ENCODE data around the gene LEF1.

LEF1 gene

DNA sequence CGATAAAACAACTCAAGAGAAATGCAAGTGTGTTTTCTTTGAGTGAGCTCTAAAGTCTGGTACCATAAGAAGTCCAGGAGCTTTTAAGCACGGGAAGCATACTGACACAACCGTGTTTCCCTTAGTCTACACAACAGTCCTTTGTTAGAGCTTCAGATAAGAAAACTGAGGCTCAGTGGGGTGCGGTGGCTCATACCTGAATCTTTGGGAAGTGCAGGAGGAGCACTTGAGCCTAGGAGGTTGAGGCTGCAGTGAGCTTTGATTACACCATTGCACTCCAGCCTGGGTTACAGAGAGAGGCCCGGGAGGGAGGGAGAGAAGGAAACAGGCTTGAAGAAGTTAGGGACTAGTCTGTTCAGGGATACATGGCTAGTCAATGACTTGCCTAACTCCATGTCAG, 21.9 kb downstream of the LEF1 start:
- no peak for DNase-seq (ENCODE audit: low spot score)

DNA sequence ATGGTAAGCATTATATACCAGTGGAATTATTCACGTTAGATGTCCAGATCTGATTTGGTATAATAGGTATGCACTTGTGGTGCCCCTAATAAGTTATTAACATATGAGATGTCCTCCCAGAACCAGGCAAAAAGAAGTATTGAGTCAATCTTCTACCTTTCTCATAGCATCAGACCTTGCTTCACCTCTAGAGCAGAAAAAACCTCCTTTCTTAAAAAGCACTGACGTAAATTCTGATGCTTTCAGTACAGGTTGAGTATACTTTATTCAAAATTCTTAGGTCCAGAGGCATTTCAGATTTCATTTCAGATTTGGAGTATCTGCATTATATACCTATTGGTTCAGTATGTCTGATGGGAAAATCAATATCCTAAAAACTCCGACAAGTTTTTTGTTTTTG, 22.4 kb downstream of the LEF1 start:
- DNase-seq (ENCODE audit: low spot score): no peak

DNA sequence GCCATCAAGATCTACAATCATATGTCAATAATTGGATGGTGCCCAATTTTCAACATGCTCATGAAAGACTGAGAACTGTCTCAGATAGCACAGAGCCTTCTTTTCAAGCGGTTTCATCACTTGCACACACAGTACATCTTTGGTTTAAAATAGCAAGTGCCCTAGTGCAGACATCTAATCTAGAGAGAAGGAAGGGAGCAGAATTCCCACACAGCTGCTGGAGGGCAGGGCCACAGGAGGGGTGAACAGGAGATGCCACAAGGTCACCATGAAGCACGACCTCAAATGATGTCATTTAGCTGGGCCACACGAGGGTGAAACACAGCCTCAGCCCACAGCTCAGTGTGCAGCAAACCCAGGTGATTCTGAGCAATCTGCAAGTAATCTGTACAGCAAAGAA, 24.3 kb downstream of the LEF1 start:
- no peak for DNase-seq (ENCODE audit: low spot score)

DNA sequence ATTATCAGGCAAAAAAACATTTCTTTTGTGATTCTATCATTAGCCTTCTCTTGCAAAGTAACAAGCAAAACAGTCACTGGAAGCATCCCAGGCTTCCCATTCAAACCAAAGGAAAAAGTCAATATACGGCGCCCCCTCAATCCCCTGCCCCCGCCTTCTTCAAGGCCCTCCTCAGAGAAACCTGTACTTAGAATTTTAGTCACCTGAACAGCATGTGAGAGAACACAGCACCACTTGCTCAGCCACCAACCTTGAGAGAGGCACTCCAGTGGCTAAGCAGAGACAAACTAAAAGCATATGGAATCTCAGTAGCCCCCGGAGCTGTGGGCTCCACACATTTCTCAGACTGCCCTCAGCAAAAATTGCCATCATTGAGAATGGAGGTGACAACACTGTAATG, 25.2 kb downstream of the LEF1 start:
- DNase-seq (ENCODE audit: low spot score): no peak

DNA sequence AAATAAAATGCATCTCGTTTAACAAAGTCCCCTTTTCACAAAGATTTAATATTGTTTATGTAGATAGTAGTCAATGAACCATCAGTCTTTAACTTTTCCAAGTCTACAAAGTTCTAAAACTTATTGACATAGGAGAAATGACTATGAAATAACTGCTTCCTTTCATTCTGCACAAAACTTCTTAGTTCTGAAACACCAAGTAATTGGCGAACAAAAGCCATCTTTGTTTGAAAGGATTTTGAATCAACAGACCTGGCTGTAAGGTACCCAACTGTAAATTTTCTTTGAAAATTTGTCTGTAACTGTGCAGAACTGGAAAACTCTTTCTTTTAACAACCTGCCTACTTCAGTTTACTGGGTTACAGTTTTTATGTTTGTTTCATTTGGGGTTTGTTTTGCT, 25.9 kb downstream of the LEF1 start:
- DNase-seq (ENCODE audit: low spot score): no peak

DNA sequence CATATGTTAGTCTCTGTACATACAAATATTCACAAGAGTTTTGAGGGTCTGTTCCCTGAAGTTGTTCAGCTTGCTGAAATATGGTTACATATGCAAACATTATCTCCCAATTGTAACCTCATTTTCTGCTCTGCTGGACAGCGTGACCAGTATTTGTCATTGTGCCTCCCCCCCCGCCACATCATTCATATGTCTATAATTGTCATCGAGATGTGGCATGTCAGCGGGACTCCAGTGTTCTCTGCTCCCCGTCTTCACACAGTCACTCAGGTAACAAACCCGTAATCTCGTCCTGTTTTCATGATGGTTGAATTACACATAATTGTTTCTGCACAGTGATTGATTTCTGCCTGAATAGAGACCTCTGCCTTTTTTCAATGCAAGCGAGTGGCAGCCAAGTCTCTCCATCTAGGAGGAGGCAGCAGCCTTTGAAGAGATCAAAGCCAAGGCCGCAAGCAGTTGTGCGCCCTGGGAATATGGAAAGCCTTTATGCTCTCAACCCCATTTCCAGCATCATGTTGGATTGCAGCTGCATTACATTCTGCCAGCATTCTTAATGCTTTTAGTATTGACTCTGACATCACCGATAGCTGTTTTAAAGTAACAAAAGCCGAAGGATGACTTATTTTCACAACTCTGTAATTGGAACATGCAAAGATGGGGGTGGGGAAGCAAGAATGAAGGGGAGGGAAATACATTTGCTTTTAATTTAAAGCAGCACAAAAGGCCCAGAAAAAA, 27.4 kb downstream of the LEF1 start:
- peak; percentile 60 for DNase-seq (ENCODE audit: low spot score)

DNA sequence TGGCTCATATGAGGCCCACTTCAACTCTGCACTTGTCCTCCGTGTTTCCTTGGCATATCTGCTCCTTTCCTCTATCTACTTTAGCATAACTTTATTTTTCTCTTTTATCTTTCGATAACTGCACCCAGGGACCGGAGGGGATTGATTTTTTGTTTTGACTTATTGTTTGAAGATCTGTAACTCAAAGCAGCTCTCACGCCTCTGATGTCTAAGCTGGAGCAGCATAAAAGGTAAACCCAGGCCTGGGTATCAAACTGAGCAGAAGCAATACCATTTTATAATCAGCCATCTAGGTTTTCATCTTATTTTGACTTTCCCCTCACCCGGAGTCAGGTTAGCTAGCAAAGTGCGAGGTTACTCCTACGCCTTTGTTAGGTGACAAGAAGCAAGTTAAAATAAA, 28.4 kb downstream of the LEF1 start:
- no peak for DNase-seq (ENCODE audit: low spot score)

DNA sequence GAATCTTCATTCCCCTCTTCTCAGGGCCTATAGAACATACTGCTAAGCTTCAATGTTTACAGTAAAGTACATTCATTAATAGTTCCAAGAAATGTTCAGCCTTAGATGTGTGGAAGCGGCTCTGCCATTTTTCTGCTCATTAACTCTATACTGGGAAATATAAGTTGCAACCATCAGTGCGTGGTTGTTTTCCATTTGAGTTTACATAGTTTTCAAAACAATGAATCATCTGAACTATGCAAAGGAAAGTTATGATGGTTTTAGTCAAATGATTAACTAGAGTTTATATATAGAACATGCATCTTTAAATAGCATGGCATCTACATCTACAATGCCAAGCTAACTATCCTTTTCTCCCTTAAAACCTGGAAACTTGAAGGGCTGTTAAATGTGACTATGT, 29.6 kb downstream of the LEF1 start:
- DNase-seq (ENCODE audit: low spot score): no peak

DNA sequence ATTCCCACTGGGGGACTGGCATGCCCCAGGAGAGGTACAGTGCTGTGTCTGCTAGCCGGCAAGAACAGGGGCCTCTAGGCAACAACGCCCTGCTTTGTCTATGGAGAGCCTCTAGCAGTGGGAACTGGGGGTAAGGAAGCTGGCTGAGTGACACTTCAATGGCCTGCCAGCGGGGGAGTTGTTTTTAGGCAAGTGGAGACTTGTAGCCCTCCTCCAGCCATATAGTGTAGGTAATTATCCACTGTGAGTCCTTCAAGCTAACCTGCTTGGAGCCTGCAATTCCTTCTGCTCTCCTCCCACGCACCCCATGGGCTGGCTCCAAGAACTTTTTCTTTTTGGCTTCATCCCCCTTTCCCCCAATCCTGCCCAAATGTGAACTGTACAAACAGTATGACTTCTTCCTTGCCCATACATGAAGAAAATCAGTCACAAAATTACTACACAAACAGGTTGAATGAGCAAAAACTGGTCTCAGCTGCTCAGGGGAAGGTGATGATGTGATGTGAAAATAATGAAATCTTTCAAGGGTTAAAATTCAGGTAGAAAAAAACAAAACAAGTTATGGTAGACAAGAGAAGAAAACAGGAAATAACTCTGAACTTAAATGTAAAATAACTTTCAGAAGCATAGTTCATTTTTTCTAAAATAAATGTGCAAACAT, 33.1 kb downstream of the LEF1 start:
- peak; percentile 11 for DNase-seq (ENCODE audit: low spot score)

DNA sequence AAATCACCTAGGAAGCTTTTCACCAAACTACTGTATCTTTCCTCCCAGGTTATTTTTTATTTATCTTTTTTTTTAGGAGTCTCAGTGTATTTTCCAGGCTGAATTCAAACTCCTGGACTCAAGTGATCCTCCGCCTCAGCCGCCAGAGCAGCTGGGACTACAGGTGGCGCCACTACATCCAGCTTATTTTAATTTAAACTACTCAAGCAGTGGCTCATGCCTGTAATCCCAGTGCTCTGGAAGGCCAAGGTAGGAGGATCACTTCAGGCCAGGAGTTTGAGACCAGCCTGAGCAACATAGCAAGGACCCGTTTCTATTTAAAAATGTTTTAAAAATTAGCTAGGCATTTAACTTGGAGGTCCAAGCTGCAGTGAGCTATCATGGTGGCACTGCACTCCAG, 37.8 kb downstream of the LEF1 start:
- no peak for DNase-seq (ENCODE audit: low spot score)

DNA sequence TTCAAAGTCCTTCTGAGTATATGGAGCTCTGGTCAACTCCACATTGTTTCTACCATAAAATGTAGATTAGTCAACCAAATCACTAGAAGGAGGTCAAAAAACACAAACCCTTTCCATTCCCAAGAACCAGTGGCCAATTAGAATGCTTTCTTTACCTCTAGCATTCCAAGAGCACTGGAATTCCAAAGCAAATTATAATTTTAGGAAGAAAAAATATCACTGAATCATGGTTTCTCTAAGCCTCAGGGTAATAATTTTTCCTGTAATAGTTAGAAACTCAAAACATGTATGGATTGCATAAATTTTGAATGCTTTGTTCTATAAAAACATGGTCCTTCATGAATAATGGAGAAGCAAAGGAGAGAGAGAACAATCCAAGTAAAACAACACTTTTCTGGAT, 39.5 kb downstream of the LEF1 start:
- no peak for DNase-seq (ENCODE audit: low spot score)

DNA sequence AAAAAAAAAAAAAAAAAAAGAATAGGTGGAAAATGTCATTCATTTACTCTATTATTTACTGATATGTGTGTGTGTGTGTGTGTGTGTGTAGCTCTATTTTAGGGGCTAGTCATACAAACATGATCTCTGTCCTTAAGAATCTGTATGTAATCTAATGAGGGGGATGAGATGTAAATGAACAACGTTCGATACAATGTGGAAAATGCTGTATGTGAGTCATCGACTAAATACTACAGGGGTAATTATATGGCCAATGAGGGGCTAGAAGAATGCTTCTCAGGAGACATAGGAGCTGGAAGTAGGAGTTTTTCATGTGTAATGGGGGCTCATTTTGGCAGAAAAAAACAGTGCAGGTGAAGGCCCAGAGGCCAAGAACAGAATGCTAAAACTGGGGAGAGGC, 41.9 kb downstream of the LEF1 start:
- DNase-seq (ENCODE audit: low spot score): no peak

DNA sequence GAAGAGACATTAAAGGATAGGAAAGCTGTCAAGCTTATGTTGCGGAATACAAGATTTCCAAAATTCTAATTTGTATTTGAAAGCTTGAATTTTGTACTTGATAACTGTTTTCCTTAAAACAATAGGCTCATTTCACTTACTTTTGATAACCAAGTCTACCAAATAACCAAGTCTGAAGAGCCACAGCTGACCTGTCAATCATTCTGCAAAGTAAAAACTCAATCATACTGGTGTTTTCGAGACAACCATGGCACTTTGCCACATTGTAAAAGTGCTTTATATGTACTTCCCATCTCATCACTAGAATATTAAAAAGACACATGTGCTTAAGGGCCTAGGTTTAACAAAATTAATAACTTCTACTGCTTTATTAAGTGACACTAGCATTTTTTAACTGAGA, 47.9 kb downstream of the LEF1 start:
- DNase-seq (ENCODE audit: low spot score): no peak

DNA sequence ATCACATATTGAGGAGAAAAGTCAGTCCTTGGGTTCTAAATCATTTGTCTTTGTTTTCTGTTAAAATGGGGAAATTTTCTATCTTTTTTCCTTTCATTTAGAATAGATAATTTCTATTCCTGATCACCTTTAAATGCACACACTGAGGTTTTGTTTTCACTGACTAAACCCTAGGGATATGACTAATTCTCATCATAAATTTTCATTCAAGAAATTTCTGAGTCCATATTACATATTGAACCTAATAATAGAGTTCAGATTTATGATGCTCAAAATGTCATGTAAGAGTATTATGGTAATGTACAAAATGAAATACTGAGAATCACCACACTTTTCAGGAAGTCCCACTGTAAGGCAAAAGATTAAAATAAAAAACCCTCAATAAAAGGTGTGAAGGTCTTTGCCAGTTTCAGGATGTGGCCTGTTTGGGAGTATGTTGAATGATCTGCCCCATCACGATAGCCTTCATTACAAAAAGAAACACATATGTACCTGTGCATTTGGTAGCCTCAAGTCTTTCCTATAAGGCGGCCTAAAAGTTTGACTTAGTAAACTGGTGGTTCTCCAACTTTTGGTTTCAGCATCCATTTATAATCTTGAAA, 49.4 kb downstream of the LEF1 start:
- DNase-seq (ENCODE audit: low spot score): no peak

DNA sequence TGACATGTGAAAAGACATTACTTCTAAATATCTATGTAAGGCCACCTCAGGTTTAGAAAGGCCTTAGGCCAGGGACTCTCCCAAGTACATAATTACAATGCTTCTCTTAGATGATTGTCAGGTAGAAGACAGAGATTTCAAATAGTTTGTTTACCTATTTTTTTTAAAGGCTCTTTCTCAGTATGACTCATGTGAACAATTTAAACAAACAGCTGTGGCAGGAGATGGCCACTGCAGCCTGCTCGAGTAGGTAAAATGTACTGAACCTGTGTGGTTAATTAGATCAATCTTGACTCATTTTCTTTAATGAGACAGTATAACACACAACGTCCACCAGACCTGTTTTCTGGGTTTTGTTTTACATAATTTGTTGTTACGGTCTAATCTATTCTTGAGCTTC, 50.2 kb downstream of the LEF1 start:
- DNase-seq (ENCODE audit: low spot score): peak; percentile 77

DNA sequence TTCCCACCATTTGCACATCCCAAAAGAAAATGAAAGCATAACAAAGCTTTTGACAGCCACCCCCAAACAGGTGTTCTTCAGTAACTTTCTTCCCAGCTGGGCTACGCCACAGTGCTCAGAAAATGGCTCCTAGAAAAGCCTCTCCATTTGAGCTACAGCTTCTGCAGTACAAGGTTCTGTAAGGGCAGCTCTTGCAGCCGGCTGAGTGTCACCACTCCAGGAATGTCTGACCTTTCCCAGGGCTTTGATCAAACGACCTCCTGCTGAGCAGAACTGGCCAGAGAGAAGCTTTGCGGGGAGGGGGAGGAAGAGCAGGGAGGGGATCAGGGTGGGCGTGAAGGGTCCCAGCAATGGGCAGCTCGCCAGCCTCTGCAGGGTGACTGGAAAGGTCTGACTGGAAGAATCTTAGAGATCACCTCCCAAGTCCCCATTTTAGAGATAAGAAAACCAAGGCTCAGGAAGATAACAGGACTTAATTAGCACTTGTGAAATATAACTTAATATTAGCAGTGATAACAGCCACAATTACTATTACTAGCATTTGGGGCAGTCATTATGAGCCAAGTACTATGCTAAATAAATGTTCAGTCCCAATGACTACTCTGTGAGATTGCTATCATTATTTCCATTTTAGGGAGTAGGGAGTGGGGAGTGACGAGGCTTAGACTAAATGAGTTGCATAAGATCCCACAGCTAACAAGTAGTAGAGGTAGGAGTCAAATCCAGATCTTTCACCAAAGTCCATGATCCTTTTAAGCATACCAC, 51.1 kb downstream of the LEF1 start:
- peak; percentile 2 for DNase-seq (ENCODE audit: low spot score)

DNA sequence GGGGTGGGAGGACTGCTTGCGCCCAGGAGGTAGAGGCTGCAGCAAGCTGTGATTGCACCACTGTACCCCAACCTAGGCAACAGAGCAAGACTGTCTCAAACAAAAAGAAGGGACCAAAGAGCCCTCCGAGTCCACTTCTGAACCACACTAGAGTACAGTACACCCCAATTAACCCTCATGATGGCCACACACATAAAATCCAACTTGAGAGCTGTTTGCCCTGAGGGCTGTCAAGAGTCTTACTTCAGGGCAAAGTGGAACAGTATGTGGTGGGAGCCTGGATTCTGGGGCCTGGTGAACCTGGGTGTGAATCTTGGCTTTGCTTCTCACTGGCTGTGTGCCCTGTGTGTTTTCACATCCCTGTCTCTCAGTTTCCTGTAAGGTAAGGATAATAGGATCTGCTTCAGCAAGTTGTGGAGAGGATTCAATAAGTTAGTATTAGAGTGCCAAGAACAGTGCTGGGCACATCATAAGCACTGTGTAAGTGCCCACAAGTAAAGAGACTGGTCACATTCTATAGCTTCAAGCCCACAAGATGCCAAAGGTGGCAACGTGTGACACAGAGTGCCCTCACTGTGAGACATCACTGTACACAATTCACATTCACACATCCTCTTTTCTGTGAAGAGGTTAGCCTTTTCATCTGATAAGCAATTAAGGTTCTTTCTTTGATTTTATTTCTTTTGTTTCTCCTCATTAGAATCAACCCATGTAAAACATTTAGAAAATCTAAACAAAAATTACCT, 52.1 kb downstream of the LEF1 start:
- no peak for DNase-seq (ENCODE audit: low spot score)

DNA sequence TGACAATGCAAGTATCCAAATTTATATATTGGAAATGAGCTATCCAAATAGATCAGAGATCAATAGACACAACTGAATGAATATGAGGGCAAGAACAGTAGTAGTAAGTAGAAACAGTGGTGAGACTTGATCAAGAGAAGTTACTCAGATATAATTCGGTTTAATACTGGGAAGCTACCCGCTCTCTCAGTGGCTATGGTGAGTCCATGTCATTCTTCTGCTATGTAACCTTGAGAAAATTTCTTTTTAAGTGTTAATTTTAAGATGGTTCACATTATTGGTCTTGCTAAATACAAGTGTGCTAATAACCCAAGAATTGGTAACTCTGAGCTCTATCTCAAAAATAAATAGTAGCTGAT, 53.6 kb downstream of the LEF1 start:
- DNase-seq (ENCODE audit: low spot score): no peak

DNA sequence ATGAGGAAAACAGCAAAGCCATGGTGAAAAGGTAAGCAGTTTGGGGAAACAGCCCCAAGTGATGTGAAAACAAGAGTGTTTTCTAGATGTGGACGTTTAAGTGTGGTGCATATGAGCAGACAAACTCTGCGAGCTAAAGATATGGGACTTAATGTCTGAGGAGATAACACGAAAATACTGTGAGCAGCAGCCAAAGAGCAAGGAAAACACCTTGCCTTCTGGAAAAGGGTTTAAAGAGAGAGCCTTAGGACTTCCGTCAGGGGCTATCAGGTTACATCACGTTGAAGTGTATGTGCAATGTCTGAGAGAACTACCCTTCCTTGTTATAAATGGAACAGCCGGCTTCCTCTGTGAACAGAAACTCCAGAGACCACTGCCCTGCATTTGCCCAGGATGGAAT, 54.2 kb downstream of the LEF1 start:
- no peak for DNase-seq (ENCODE audit: low spot score)

DNA sequence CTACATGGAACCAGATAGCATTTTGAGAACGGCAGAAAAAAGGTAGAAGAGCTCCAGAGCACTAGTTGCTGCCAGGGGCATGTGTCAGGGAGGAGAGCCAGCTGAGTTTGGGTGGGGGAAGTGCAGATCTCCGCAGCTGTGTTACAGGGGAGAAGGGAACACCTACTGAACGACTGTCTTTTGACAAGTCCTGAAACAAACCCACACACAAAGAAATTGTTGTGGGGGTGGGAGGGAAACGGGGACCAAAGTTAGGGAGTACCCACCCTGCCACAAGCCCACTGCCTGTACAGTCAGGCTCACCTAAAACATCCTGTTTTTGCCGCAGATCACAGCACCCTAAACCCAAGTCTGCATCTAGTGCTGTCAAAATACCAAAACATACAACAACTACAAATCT, 55.5 kb downstream of the LEF1 start:
- no peak for DNase-seq (ENCODE audit: low spot score)

DNA sequence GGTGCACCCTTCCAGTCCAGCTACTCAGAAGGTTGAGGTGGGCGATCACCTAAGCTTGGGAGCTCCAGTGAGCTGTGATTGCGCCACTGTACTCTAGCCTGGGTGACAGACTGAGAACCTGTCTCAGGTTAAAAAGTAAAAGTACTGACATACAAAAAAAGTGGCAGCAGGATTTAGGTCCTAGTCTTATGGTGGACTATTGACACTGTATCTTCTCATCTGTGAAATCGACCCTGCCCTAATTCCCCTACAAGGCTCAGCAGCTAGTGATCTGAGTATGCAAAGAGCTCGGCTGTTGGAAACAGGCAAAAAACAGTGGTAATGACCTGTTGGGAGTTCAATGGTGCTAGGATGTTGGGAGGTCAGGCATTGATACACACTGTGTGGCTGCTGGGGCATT, 57.0 kb downstream of the LEF1 start:
- DNase-seq (ENCODE audit: low spot score): no peak

DNA sequence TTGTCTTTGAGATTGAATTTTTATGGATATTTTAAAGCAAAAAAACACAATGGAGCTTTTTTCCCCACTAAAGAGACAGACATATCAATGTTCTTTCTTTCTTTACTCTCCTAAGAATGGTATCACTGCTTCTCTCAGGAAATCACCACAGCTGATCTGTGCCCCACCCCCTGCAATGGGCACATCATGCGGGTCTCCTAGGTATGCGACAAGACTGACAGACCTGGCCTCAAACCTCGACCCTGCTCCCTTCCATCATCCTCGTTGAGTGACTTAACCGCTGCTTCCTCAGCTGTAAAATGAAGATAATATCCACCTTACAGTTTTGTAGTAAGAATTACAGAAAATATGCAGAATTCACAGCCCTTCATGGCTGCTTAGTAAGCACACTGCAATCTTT, 58.3 kb downstream of the LEF1 start:
- DNase-seq (ENCODE audit: low spot score): no peak
